PFSK-1 (cell line): ENCODE results near the gene STMN1.

Source experiments
- POLR2AphosphoS5 ChIP-seq: IDR thresholded peaks from 2 replicates; pipeline ENCODE4 v1.6.1; 2012; ENCODE audit warnings: low read depth, mild to moderate bottlenecking, control low read depth, low read length, moderate library complexity
- SIN3A ChIP-seq: IDR thresholded peaks from 2 replicates; pipeline ENCODE4 v1.6.1; 2012; ENCODE audit warnings: mild to moderate bottlenecking, low read length, moderate library complexity, borderline replicate concordance; ENCODE audit not compliant: insufficient read depth
- TAF1 ChIP-seq: IDR thresholded peaks from 2 replicates; pipeline ENCODE4 v1.6.1; 2012; ENCODE audit warnings: low read length, control low read depth, borderline replicate concordance; ENCODE audit not compliant: insufficient read depth

GRCh38 chr1:25895365-25895990 is 10.7 kb downstream of the STMN1 start:
- TF ChIP-seq SIN3A (no peak), TAF1 (no peak), POLR2AphosphoS5 (no peak)
